NB4 (cell line): ENCODE measurements around the gene ETV3L.

Experiments
- CTCF ChIP-seq: IDR thresholded peaks from one replicate; pipeline ENCODE4 v1.5.1; 2012; ENCODE audit warnings: low read depth, low read length
- POLR2A ChIP-seq: IDR thresholded peaks from 2 replicates; pipeline ENCODE4 v1.6.1; 2011; ENCODE audit warnings: mild to moderate bottlenecking; ENCODE audit not compliant: insufficient read length; ENCODE audit errors: extremely low read depth

- TF ChIP-seq CTCF, result no peak
- no peak for TF ChIP-seq POLR2A
Measured at GRCh38 chr1:157042846-157043245, 56.8 kb downstream of the ETV3L start.
